ENCODE data around the gene ZNF732.

- TF ChIP-seq, protein P1, sequence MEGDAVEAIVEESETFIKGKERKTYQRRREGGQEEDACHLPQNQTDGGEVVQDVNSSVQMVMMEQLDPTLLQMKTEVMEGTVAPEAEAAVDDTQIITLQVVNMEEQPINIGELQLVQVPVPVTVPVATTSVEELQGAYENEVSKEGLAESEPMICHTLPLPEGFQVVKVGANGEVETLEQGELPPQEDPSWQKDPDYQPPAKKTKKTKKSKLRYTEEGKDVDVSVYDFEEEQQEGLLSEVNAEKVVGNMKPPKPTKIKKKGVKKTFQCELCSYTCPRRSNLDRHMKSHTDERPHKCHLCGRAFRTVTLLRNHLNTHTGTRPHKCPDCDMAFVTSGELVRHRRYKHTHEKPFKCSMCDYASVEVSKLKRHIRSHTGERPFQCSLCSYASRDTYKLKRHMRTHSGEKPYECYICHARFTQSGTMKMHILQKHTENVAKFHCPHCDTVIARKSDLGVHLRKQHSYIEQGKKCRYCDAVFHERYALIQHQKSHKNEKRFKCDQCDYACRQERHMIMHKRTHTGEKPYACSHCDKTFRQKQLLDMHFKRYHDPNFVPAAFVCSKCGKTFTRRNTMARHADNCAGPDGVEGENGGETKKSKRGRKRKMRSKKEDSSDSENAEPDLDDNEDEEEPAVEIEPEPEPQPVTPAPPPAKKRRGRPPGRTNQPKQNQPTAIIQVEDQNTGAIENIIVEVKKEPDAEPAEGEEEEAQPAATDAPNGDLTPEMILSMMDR (IDR thresholded peaks at IDR 0.05), result no peak
- TF ChIP-seq POLR2A (IDR thresholded peaks at IDR 0.05), result no peak
Measured at GRCh38 chr4:294732-295131, 10.5 kb downstream of the ZNF732 start.

All from esophagus squamous epithelium (tissue), 4 donors.